Neural cell (in vitro differentiated cells): ENCODE data around the gene RASGRP2. TPM values are rescaled to one million over a fixed set of nuclear protein-coding genes. Genes with fewer than 3 reads are reported as not detected.

Source experiments
- H2AFZ ChIP-seq: fragments of 200-600, 300-800 bp; sonication (generic), shearing (Covaris generic); 2 replicates; pipeline ENCODE4 v1.6.0; 2014; ENCODE audit warnings: low read depth, mild to moderate bottlenecking, antibody characterized with exemption, low read length, moderate library complexity
- H3F3A ChIP-seq: fragments of 200-600 bp; shearing (Covaris generic); 2 replicates; pipeline ENCODE4 v1.6.1; 2016; ENCODE audit warnings: mild to moderate bottlenecking, moderate library complexity, mixed read lengths, antibody characterized with exemption, low read length; ENCODE audit not compliant: insufficient read depth, poor library complexity, severe bottlenecking
- H3K27ac ChIP-seq: fragments of 200-600, 300-800 bp; sonication (generic), shearing (Covaris generic); 2 replicates; pipeline ENCODE4 v1.5.1; 2014; ENCODE audit warnings: mild to moderate bottlenecking, low read length, moderate library complexity
- H3K27me3 ChIP-seq: fragments of 300-800, 200-600 bp; sonication (generic), shearing (Covaris generic); 2 replicates; pipeline ENCODE4 v1.6.0; 2014; ENCODE audit warnings: mild to moderate bottlenecking, low read depth, low read length, moderate library complexity; ENCODE audit not compliant: insufficient read depth
- H3K36me3 ChIP-seq: fragments of 300-800, 200-600 bp; sonication (generic), shearing (Covaris generic); 2 replicates; pipeline ENCODE4 v1.5.1; 2014; ENCODE audit warnings: mild to moderate bottlenecking, antibody characterized with exemption, low read length, moderate library complexity; ENCODE audit not compliant: insufficient read depth
- H3K4me2 ChIP-seq: fragments of 300-800, 200-600 bp; sonication (generic), shearing (Covaris generic); 2 replicates; pipeline ENCODE4 v1.6.0; 2014; ENCODE audit warnings: mild to moderate bottlenecking, low read length
- H3K4me3 ChIP-seq: fragments of 300-800, 200-600 bp; sonication (generic), shearing (Covaris generic); 2 replicates; pipeline ENCODE4 v1.5.1; 2014; ENCODE audit warnings: mild to moderate bottlenecking, low read length, moderate library complexity
- H3K79me2 ChIP-seq: fragments of 200-600 bp; shearing (Covaris generic); replicated peaks from 2 replicates; pipeline ENCODE4 v1.6.0; 2014; ENCODE audit warnings: mild to moderate bottlenecking, low read length, moderate library complexity; ENCODE audit not compliant: insufficient read depth
- H3K9ac ChIP-seq: fragments of 300-800, 200-600 bp; sonication (generic), shearing (Covaris generic); 2 replicates; pipeline ENCODE4 v1.6.1; 2016; ENCODE audit warnings: mild to moderate bottlenecking, low read length, mixed read lengths
- H3K9me2 ChIP-seq: fragments of 200-600 bp; shearing (Covaris generic); 2 replicates; pipeline ENCODE4 v1.6.1; 2016; ENCODE audit warnings: mild to moderate bottlenecking, low read length, mixed read lengths; ENCODE audit not compliant: insufficient read depth
- H3K9me3 ChIP-seq: fragments of 200-600, 300-800 bp; sonication (generic), shearing (Covaris generic); 2 replicates; pipeline ENCODE4 v1.6.1; 2016; ENCODE audit warnings: mild to moderate bottlenecking, mixed run types, low read length, moderate library complexity, mixed read lengths
- H4K20me1 ChIP-seq: fragments of 200-600 bp; shearing (Covaris generic); 2 replicates; pipeline ENCODE4 v1.6.1; 2016; ENCODE audit warnings: mild to moderate bottlenecking, mixed run types; ENCODE audit not compliant: insufficient read depth
- EP300 ChIP-seq: fragments of 450-650 bp; conservative IDR thresholded peaks from 2 replicates; pipeline ENCODE4 v1.6.1; 2014; ENCODE audit warnings: antibody characterized with exemption, mild to moderate bottlenecking, moderate library complexity; ENCODE audit not compliant: poor library complexity, severe bottlenecking
- EZH2 ChIP-seq: fragments of 200-600, 300-800 bp; shearing (Covaris generic), sonication (generic); IDR thresholded peaks from 2 replicates; pipeline ENCODE4 v1.6.1; 2014; ENCODE audit warnings: antibody characterized with exemption, low read length, borderline replicate concordance, mild to moderate bottlenecking; ENCODE audit not compliant: insufficient read depth, poor library complexity, severe bottlenecking
- MXI1 ChIP-seq: fragments of 450-650 bp; conservative IDR thresholded peaks from 2 replicates; pipeline ENCODE4 v1.6.1; 2014; ENCODE audit warnings: antibody characterized with exemption, mild to moderate bottlenecking; ENCODE audit not compliant: poor library complexity, severe bottlenecking
- POLR2AphosphoS5 ChIP-seq: IDR thresholded peaks from 2 replicates; pipeline ENCODE4 v1.6.1; 2012
- RAD21 ChIP-seq: fragments of 450-650 bp; conservative IDR thresholded peaks from 2 replicates; pipeline ENCODE4 v1.6.1; 2014; ENCODE audit warnings: antibody characterized with exemption, mild to moderate bottlenecking, moderate library complexity
- REST ChIP-seq: IDR thresholded peaks from 2 replicates; pipeline ENCODE4 v1.6.1; 2012; ENCODE audit warnings: borderline replicate concordance
- SMC3 ChIP-seq: fragments of 450-650 bp; conservative IDR thresholded peaks from 2 replicates; pipeline ENCODE4 v1.6.1; 2014; ENCODE audit warnings: antibody characterized with exemption, mild to moderate bottlenecking, moderate library complexity; ENCODE audit not compliant: poor library complexity
- TAF1 ChIP-seq: IDR thresholded peaks from 2 replicates; pipeline ENCODE4 v1.6.1; 2012; ENCODE audit warnings: low read depth
- polyA plus RNA-seq: library from polyadenylated mRNA; depleted of rRNA; stranded (reverse); fragments of >200 nt; gene quantifications from 2 replicates; pipeline ENCODE4 v1.2.3, GENCODE V29; 2014
- TF ChIP-seq, protein P1 (sequence below): fragments of 450-650 bp; IDR thresholded peaks from 2 replicates; pipeline ENCODE4 v1.5.1; 2014; ENCODE audit warnings: antibody characterized with exemption, mild to moderate bottlenecking, moderate library complexity; ENCODE audit not compliant: poor library complexity, severe bottlenecking

Gene RASGRP2
- polyA plus RNA-seq, 1 donor from 2014 or later: 4.5 TPM

DNA sequence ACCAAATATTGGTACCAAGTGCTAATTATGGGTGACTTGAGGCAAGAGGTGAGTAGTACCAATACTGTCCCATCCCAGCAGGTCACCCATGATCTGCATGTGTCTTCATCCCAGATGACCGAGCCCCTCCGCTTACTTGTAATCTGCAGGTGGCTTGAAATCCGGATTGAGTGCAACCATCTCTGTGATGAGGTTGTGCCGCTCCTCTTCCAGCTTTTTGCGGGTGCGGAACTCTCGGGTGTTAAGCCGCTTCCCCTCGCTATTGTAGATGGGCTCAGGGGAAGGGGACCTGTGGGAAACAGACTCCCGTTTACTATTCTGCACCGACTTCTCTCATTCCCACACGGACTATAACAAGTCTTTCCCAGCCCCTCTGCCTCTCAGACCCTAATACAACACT lies 26.2 kb upstream of the RASGRP2 start:
- no peak for TF ChIP-seq EP300
- no peak for TF ChIP-seq SMC3
- TF ChIP-seq EZH2: no peak
- no peak for TF ChIP-seq REST
- no peak for TF ChIP-seq RAD21
- TF ChIP-seq TAF1: no peak
- TF ChIP-seq POLR2AphosphoS5: no peak
- TF ChIP-seq, protein P1, sequence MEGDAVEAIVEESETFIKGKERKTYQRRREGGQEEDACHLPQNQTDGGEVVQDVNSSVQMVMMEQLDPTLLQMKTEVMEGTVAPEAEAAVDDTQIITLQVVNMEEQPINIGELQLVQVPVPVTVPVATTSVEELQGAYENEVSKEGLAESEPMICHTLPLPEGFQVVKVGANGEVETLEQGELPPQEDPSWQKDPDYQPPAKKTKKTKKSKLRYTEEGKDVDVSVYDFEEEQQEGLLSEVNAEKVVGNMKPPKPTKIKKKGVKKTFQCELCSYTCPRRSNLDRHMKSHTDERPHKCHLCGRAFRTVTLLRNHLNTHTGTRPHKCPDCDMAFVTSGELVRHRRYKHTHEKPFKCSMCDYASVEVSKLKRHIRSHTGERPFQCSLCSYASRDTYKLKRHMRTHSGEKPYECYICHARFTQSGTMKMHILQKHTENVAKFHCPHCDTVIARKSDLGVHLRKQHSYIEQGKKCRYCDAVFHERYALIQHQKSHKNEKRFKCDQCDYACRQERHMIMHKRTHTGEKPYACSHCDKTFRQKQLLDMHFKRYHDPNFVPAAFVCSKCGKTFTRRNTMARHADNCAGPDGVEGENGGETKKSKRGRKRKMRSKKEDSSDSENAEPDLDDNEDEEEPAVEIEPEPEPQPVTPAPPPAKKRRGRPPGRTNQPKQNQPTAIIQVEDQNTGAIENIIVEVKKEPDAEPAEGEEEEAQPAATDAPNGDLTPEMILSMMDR: no peak
- no peak for TF ChIP-seq MXI1
- H3K9me2 ChIP-seq: no peaks in the 10 kb centered on the region
- no peaks in the 10 kb centered on the region for H3K27me3 ChIP-seq
- no peak overlapping the region for H3K9ac ChIP-seq
- H2AFZ ChIP-seq: no peak overlapping the region
- no peak overlapping the region for H3K4me3 ChIP-seq
- no peaks in the 10 kb centered on the region for H3K9me3 ChIP-seq
- no peak overlapping the region for H3K27ac ChIP-seq
- H3K36me3 ChIP-seq: peaks cover 35% of the 10 kb centered on the region
- no peak overlapping the region for H3K4me2 ChIP-seq
- peaks cover 40% of the 10 kb centered on the region for H3K79me2 ChIP-seq
- H4K20me1 ChIP-seq: peaks cover 33% of the 10 kb centered on the region
- no peaks in the 10 kb centered on the region for H3F3A ChIP-seq

- H3K36me3 ChIP-seq: peaks cover 35% of the 10 kb centered on the region
- no peak for TF ChIP-seq EP300
- no peak for TF ChIP-seq SMC3
- no peak for TF ChIP-seq EZH2
- TF ChIP-seq, protein P1: no peak
- no peak for TF ChIP-seq TAF1
- no peak for TF ChIP-seq RAD21
- TF ChIP-seq POLR2AphosphoS5: no peak
- TF ChIP-seq MXI1: no peak
- no peak for TF ChIP-seq REST
- H3K79me2 ChIP-seq: peaks cover 32% of the 10 kb centered on the region
- no peak overlapping the region for H3K27ac ChIP-seq
- H2AFZ ChIP-seq: no peak overlapping the region
- peaks cover 29% of the 10 kb centered on the region for H4K20me1 ChIP-seq
- no peak overlapping the region for H3K4me2 ChIP-seq
- H3K4me3 ChIP-seq: no peak overlapping the region
- H3K9me2 ChIP-seq: no peaks in the 10 kb centered on the region
- no peaks in the 10 kb centered on the region for H3F3A ChIP-seq
- H3K27me3 ChIP-seq: no peaks in the 10 kb centered on the region
- no peaks in the 10 kb centered on the region for H3K9me3 ChIP-seq
- H3K9ac ChIP-seq: no peak overlapping the region
Observed at GRCh38 chr11:64769283-64769682, 25.3 kb upstream of the RASGRP2 start.
